ENCODE results near the gene UNC13D. TPM values are rescaled to one million over a fixed set of nuclear protein-coding genes. Genes with fewer than 3 reads are reported as not detected.

The UNC13D gene
- total RNA-seq, 2 donors from 2014 or later, result 6.3 to 6.4 TPM

GRCh38 chr17:75844530-75845057 is 390 bp upstream of the UNC13D start:
- peak overlapping the region; percentile 39 for H3K27ac Mint-ChIP-seq
- no peaks in the 10 kb centered on the region for H3K9me3 Mint-ChIP-seq
- no peaks in the 10 kb centered on the region for H3K27me3 Mint-ChIP-seq (ENCODE audit: insufficient read depth)
- WGBS, 2 experiments (ENCODE audit: insufficient coverage in 1 of 2, insufficient read length in 1 of 2), result 77% methylated on average over 14 of the region's 14 CpGs; no CpG with 5 or more reads in 1 of the 2 experiments
- H3K4me3 Mint-ChIP-seq, result no peak overlapping the region
- no peak for TF ChIP-seq CTCF (conservative IDR thresholded peaks at IDR 0.05)
- Histone ChIP-seq H3K4me3 (ENCODE audit: low read length) (no peak overlapping the region), H3K27me3 (ENCODE audit: control insufficient read depth, insufficient read depth, low read length, poor library complexity, severe bottlenecking) (no peaks in the 10 kb centered on the region), H3K27ac (ENCODE audit: low read depth, low read length) (no peak overlapping the region), H3K4me1 (ENCODE audit: control insufficient read depth, insufficient read depth, low read length) (no peaks in the 10 kb centered on the region), H3K36me3 (ENCODE audit: control insufficient read depth, insufficient read depth, low read length) (peaks cover 27% of the 10 kb centered on the region), H3K9ac (ENCODE audit: extremely low read depth, low read length, poor library complexity, severe bottlenecking) (no peak overlapping the region), H3K9me3 (ENCODE audit: control insufficient read depth, low read length) (no peaks in the 10 kb centered on the region)
- H3K4me1 Mint-ChIP-seq, result peaks cover 7% of the 10 kb centered on the region
- H3K36me3 Mint-ChIP-seq (ENCODE audit: low read depth), result peaks cover 33% of the 10 kb centered on the region
- DNase-seq, result no peak

GRCh38 chr17:75842963-75843576 is 1.1 kb downstream of the UNC13D start:
- WGBS, 2 experiments (ENCODE audit: insufficient coverage in 1 of 2, insufficient read length in 1 of 2), result 92 to 96% methylated on average over 11 to 21 of the region's 22 CpGs
- Mint-ChIP-seq H3K27ac (no peak overlapping the region), H3K4me1 (peaks cover 6% of the 10 kb centered on the region), H3K36me3 (ENCODE audit: low read depth) (peaks cover 24% of the 10 kb centered on the region), H3K27me3 (ENCODE audit: insufficient read depth) (no peaks in the 10 kb centered on the region), H3K9me3 (no peaks in the 10 kb centered on the region), H3K4me3 (no peak overlapping the region)
- no peaks in the 10 kb centered on the region for H3K27me3 ChIP-seq (ENCODE audit: control insufficient read depth, insufficient read depth, low read length, poor library complexity, severe bottlenecking)
- no peak overlapping the region for H3K27ac ChIP-seq (ENCODE audit: low read depth, low read length)
- no peaks in the 10 kb centered on the region for H3K9me3 ChIP-seq (ENCODE audit: control insufficient read depth, low read length)
- no peaks in the 10 kb centered on the region for H3K4me1 ChIP-seq (ENCODE audit: control insufficient read depth, insufficient read depth, low read length)
- no peak overlapping the region for H3K4me3 ChIP-seq (ENCODE audit: low read length)
- no peak for TF ChIP-seq CTCF (conservative IDR thresholded peaks at IDR 0.05)
- peaks cover 19% of the 10 kb centered on the region for H3K36me3 ChIP-seq (ENCODE audit: control insufficient read depth, insufficient read depth, low read length)
- no peak overlapping the region for H3K9ac ChIP-seq (ENCODE audit: extremely low read depth, low read length, poor library complexity, severe bottlenecking)
- no peak for DNase-seq

- Mint-ChIP-seq H3K4me3 (no peak overlapping the region), H3K36me3 (ENCODE audit: low read depth) (peaks cover 17% of the 10 kb centered on the region), H3K4me1 (peaks cover 6% of the 10 kb centered on the region), H3K9me3 (no peaks in the 10 kb centered on the region), H3K27me3 (ENCODE audit: insufficient read depth) (no peaks in the 10 kb centered on the region), H3K27ac (peak overlapping the region; percentile 44)
- Histone ChIP-seq H3K4me3 (ENCODE audit: low read length) (no peak overlapping the region), H3K27me3 (ENCODE audit: control insufficient read depth, insufficient read depth, low read length, poor library complexity, severe bottlenecking) (no peaks in the 10 kb centered on the region), H3K4me1 (ENCODE audit: control insufficient read depth, insufficient read depth, low read length) (no peaks in the 10 kb centered on the region), H3K9ac (ENCODE audit: extremely low read depth, low read length, poor library complexity, severe bottlenecking) (no peak overlapping the region), H3K36me3 (ENCODE audit: control insufficient read depth, insufficient read depth, low read length) (peaks cover 12% of the 10 kb centered on the region), H3K9me3 (ENCODE audit: control insufficient read depth, low read length) (no peaks in the 10 kb centered on the region), H3K27ac (ENCODE audit: low read depth, low read length) (no peak overlapping the region)
- WGBS, 2 experiments (ENCODE audit: insufficient coverage in 1 of 2, insufficient read length in 1 of 2), result 95 to 97% methylated on average over 11 to 18 of the region's 18 CpGs
- no peak for TF ChIP-seq CTCF (conservative IDR thresholded peaks at IDR 0.05)
- DNase-seq, result no peak
These were observed 1.8 kb downstream of the UNC13D start for GRCh38 chr17:75842411-75842810.

Measured in endodermal cell (in vitro differentiated cells).